Thyroid gland (tissue), 4 donors: ENCODE data around the gene ADAM22. TPM values are rescaled to one million over a fixed set of nuclear protein-coding genes. Genes with fewer than 3 reads are reported as not detected.

Source experiments
- DNase-seq, 2 donors: peaks; one replicate each; pipeline ENCODE4 v3.0.0-alpha.2; 2019
- H3K27ac ChIP-seq, 3 donors: fragments of 200-600 bp; sonication (generic); 1 replicate in 2 of 3; 2 replicates in 1 of 3; pipeline ENCODE4 v1.5.1; 2016 to 2019; ENCODE audit warnings: mild to moderate bottlenecking in 1 of 3, moderate library complexity in 1 of 3
- H3K27me3 ChIP-seq: fragments of 200-600 bp; sonication (generic); one replicate; pipeline ENCODE4 v1.5.1; 2019
- H3K36me3 ChIP-seq, 2 donors: fragments of 200-600 bp; sonication (generic); one replicate each; pipeline ENCODE4 v1.5.1; 2016 to 2019
- H3K4me1 ChIP-seq, 2 donors: fragments of 200-600 bp; sonication (generic); one replicate each; pipeline ENCODE4 v1.5.1; 2017 to 2019
- H3K4me3 ChIP-seq, 3 donors: fragments of 200-600 bp; sonication (generic); replicated peaks in 1 of 3; 1 replicate in 2 of 3; 2 replicates in 1 of 3; pipeline ENCODE4 v1.5.1; 2016; ENCODE audit warnings: mild to moderate bottlenecking in 1 of 3
- H3K9me3 ChIP-seq: fragments of 200-600 bp; sonication (generic); one replicate; pipeline ENCODE4 v1.5.1; 2017
- CTCF ChIP-seq, 6 experiments: fragments of 200-600 bp in 3 of 6; fragments of 450-650 bp in 3 of 6; sonication (generic) in 3 of 6; IDR thresholded peaks; one replicate each; pipeline ENCODE4 v1.5.1; 2016 to 2019; ENCODE audit warnings: antibody characterized with exemption in 6 of 6, mild to moderate bottlenecking in 2 of 6, inconsistent platforms in 1 of 6, moderate library complexity in 1 of 6
- POLR2A ChIP-seq, 2 donors: fragments of 450-650 bp; IDR thresholded peaks; one replicate each; pipeline ENCODE4 v1.6.1; 2017; ENCODE audit warnings: antibody characterized with exemption in 2 of 2, mild to moderate bottlenecking in 2 of 2, moderate library complexity in 1 of 2
- WGBS, 2 donors: methylation state at CpG; one replicate each; pipeline ENCODE4 v1.1.5; 2017; 5-methylcytosine and 5-hydroxymethylcytosine counted together
- intact Hi-C: fragments of 100-400 bp; cut with DNase I; formaldehyde crosslinking; loops from one replicate; pipeline ENCODE4 v1.15.1; 2023
- total RNA-seq, 4 donors: library from RNA; depleted of rRNA; stranded (reverse); fragments of >200 nt; gene quantifications; one replicate each; pipeline ENCODE4 v1.2.3, GENCODE V29; 2016

The ADAM22 gene
- total RNA-seq, 4 donors from 2014 or later = 13.0 to 25.0 (median 17.1) TPM

- Histone ChIP-seq H3K36me3 (no peaks in the 10 kb centered on the region), H3K27me3 (no peaks in the 10 kb centered on the region), H3K9me3 (no peaks in the 10 kb centered on the region), H3K27ac (no peak overlapping the region), H3K4me3 (no peak overlapping the region), H3K4me1 (no peaks in the 10 kb centered on the region)
- WGBS, 2 donors = 83 to 91% methylated on average over 1 of the region's 1 CpG
- DNase-seq = no peak
- TF ChIP-seq CTCF (IDR thresholded peaks at IDR 0.05) (no peak), POLR2A (IDR thresholded peaks at IDR 0.05) (no peak)
- intact Hi-C loops = no loop called here
Measured at GRCh38 chr7:88072715-88073055, 138.6 kb downstream of the ADAM22 start.

DNA sequence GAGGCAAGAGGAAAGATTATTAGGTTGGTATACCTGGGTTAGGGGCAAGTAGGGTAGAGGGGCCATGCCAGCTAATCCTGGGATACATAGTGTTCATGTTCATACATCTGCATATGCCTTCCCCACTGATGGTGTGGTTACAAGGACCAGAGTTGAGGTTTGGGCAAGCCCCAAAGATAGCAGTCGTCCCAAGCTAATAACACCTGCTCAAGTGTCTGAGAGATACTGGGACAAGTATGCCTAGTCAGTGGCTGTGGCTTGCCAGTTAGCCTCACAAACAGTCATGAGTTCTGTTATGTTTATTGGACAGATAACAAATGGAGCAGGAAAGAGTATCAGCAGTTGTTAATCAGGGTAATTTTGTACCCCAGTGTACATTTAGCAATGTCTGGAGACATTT lies 139.6 kb downstream of the ADAM22 start:
- no peak for DNase-seq
- WGBS, 2 donors = 86 to 89% methylated on average over 1 of the region's 1 CpG
- Histone ChIP-seq H3K27me3 (no peaks in the 10 kb centered on the region), H3K4me1 (no peaks in the 10 kb centered on the region), H3K4me3 (no peak overlapping the region), H3K9me3 (no peaks in the 10 kb centered on the region), H3K27ac (no peak overlapping the region), H3K36me3 (no peaks in the 10 kb centered on the region)
- no peak for TF ChIP-seq POLR2A (IDR thresholded peaks at IDR 0.05)
- TF ChIP-seq CTCF (IDR thresholded peaks at IDR 0.05) = no peak
- intact Hi-C loops = no loop called here

GRCh38 chr7:88075216-88075615 lies 141.2 kb downstream of the ADAM22 start:
- TF ChIP-seq CTCF (IDR thresholded peaks at IDR 0.05) = no peak
- TF ChIP-seq POLR2A (IDR thresholded peaks at IDR 0.05) = no peak
- Histone ChIP-seq H3K4me3 (no peak overlapping the region), H3K27ac (no peak overlapping the region), H3K27me3 (no peaks in the 10 kb centered on the region), H3K4me1 (no peaks in the 10 kb centered on the region), H3K9me3 (no peaks in the 10 kb centered on the region), H3K36me3 (no peaks in the 10 kb centered on the region)
- intact Hi-C loops = no loop called here
- WGBS, 2 donors = 86 to 87% methylated on average over 2 of the region's 2 CpGs
- DNase-seq = no peak

DNA sequence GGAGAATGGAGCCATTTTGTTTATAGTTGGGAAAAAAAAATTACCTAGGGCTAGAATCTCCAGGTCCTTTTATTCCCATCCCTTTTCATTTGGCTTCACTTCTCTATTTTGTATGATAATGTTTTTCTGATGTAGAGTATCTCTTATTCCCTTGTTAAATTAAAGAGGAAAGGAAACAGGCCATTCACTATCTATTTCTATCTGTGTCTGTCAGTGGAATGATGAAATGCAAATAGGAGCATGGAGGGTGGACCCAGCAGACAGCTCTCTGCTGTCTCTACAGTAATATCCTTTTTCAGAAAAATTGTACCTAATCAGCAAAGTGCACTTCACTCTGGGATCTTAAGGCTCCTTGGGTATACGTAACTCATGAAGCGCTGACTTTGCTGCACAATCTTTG lies 149.8 kb downstream of the ADAM22 start:
- H3K9me3 ChIP-seq = no peaks in the 10 kb centered on the region
- no peak for DNase-seq
- no peak overlapping the region for H3K4me3 ChIP-seq
- WGBS, 2 donors = 73 to 74% methylated on average over 2 of the region's 2 CpGs
- TF ChIP-seq POLR2A (IDR thresholded peaks at IDR 0.05) (no peak), CTCF (IDR thresholded peaks at IDR 0.05) (no peak)
- no peaks in the 10 kb centered on the region for H3K27me3 ChIP-seq
- H3K27ac ChIP-seq = no peak overlapping the region
- intact Hi-C loops = no loop called here
- H3K4me1 ChIP-seq = no peaks in the 10 kb centered on the region
- H3K36me3 ChIP-seq = no peaks in the 10 kb centered on the region

- Histone ChIP-seq H3K27me3 (no peaks in the 10 kb centered on the region), H3K4me1 (peaks cover 0 to 5% of the 10 kb centered on the region in 2 donors), H3K27ac (peak overlapping the region in 1 of 3 donors; percentile 3), H3K4me3 (no peak overlapping the region), H3K9me3 (no peaks in the 10 kb centered on the region), H3K36me3 (no peaks in the 10 kb centered on the region)
- no peak for DNase-seq
- WGBS, 2 donors = 50 to 52% methylated on average over 1 of the region's 1 CpG
- TF ChIP-seq CTCF (IDR thresholded peaks at IDR 0.05) = no peak
- TF ChIP-seq POLR2A (IDR thresholded peaks at IDR 0.05) = no peak
- intact Hi-C loops = no loop called here
Measured at GRCh38 chr7:88089561-88089960, 155.5 kb downstream of the ADAM22 start.
